GM12873 (cell line): ENCODE data around the gene TMEM239.

Experiments
- TF ChIP-seq, protein P1 (sequence below): IDR thresholded peaks from 2 replicates; pipeline ENCODE4 v1.5.1; 2012; ENCODE audit warnings: low read depth, mild to moderate bottlenecking, moderate library complexity, low read length, control low read depth; ENCODE audit not compliant: insufficient read depth; ENCODE audit errors: missing control alignments

The TMEM239 gene

DNA sequence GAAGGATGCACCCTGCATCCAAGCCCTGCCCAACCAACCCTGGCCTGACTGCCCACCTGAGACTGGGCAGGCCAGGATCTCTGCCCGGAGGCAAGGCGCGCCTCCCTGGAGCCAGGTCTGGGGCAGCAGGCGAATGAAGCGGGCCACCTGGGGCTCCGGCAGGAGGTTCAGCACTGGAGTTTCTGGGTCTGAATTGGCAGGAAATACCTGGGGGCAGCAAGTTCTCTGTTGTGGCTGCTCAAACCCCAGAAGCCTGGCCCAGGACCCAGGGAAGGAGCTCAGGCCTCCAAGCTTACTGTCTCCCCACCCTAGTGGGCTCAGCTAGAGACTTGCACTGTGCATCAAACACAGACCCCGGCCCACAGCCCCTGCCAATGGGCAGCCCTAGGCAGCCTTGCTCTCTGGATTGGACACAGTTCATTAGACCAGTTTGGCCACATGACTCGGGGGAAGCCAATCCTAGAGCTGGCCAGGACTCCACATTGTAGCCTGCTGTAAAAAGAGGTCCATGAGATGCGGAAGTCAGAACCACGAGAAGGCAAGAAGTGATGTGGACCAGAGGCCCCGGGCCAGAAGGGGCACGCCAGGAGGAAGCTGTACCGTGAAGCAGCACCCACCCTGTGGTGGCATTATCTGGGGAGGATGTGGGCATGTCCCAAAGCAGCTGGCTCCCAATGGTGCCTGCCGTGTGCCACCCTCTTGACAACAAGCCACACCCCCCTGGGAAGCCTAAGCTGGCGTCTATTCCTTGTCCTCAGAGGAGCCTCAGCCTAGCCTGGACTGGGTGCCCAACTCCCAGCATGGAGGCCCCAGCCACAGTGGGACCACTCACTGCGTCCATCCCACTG, 18.8 kb upstream of the TMEM239 start:
- TF ChIP-seq, protein P1, sequence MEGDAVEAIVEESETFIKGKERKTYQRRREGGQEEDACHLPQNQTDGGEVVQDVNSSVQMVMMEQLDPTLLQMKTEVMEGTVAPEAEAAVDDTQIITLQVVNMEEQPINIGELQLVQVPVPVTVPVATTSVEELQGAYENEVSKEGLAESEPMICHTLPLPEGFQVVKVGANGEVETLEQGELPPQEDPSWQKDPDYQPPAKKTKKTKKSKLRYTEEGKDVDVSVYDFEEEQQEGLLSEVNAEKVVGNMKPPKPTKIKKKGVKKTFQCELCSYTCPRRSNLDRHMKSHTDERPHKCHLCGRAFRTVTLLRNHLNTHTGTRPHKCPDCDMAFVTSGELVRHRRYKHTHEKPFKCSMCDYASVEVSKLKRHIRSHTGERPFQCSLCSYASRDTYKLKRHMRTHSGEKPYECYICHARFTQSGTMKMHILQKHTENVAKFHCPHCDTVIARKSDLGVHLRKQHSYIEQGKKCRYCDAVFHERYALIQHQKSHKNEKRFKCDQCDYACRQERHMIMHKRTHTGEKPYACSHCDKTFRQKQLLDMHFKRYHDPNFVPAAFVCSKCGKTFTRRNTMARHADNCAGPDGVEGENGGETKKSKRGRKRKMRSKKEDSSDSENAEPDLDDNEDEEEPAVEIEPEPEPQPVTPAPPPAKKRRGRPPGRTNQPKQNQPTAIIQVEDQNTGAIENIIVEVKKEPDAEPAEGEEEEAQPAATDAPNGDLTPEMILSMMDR = no peak

DNA sequence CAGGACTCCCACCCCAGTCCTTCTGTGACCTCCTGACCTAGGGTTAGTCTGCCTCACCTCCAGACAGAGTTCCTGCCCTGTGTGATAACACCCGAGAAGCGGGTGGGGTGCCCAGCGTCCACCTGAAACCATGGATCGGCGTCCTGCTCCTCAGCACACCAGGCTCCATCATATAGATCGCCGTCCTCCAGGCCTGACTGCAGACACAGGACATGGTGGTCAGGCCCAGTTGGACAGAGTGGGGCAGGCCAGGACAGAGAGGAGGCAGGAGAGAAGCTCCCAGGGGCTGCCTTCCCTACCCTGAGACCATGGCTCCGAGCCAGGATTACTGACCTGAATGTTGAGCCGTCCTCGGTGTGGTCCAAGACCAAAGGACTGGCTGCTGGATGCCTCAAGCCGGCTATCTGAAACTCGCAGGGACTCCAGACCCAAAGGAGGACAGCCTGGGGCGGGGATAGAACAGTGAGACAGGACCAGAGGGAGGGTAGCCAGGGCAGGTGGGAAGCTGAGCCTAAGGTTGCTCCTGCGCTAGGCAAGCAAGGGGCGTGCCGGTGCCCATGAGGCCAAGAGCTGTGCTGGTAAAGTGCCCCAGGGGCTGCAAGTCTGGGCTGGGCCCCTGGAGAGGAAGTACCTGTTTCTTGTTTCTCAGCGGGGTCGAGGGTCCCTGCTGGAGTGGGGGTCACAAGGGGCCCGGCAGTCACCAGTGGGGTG, 17.9 kb upstream of the TMEM239 start:
- TF ChIP-seq, protein P1 = no peak

DNA sequence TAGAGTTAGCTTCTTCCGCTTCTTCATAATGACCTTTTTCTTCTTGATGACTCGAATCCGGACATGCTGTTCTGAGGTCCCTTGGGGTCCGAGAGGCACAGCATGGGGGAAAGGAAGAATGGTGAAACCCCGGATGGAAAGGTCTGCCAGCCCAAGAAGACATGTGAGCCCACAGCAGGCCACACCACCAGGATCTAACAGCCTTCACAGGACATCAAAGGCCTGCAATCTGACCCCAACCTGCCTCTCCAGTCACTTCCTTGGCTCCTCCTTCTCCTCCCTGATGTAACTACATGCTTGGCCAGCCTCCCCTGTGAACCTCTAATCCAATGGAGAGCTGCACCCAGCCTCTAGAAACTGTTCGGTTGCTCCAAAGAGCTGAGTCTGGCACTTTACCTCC, 17.4 kb upstream of the TMEM239 start:
- TF ChIP-seq, protein P1 = no peak

DNA sequence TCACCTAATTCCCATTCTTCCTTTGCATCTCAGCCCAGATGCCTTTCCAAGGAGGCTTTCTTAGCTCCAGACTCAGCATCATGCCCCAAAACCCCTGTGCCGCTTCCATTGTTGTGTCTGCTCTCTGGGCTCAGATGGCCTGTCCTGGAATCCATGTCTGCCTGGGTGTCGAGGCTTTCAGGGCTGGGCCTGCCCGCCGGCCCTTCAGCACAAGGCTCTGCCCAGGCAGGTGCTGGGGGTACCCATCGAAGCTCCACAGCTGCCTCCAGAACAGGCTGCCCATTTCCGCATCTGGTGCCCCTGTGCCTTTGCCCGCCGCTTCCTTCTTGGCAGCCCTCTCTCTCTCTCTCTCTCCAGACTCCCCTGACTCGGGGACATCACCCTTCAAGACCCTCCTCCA, 16.9 kb upstream of the TMEM239 start:
- TF ChIP-seq, protein P1 = no peak

DNA sequence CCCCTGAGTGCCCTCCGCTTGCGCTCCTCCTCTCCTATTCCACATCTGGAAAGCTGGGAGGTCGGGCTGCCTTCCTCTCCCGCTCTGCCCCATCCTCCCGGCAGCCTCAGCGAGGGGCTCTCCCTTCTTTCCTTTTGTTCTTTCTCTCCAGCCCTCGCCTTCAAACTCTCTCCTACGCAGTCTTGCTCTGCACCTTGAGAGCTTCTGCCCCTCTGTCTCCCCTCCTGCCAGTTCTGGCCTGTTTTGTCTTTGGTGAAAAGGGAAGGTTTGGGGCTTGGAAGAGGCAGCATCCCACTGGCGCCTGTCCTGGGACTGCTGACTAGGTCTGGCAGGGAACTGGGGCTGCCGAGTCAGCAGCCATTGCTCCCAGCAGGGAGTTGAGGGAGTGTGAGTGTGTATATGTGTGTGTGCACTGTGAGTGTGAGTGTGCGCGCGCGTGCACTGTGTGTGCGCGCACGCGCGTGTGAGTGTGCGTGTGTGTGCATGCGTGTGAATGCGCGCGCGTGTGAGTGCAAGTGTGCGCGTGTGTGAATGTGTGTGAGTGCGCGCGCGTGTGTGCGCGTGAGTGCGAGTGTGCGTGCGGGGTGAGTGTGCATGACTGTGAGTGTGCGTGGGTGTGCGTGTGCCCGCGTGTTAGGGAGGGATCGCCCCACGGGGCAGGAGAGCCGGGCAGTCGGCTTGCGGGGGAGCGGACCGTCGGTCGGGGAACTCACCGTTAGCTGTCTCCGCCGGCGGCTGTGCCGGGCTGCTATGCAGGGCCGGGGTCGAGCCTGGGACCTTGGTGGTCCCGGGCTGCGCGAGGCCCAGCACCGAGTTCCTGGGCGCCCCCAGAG, 16.3 kb upstream of the TMEM239 start:
- TF ChIP-seq, protein P1 = no peak

DNA sequence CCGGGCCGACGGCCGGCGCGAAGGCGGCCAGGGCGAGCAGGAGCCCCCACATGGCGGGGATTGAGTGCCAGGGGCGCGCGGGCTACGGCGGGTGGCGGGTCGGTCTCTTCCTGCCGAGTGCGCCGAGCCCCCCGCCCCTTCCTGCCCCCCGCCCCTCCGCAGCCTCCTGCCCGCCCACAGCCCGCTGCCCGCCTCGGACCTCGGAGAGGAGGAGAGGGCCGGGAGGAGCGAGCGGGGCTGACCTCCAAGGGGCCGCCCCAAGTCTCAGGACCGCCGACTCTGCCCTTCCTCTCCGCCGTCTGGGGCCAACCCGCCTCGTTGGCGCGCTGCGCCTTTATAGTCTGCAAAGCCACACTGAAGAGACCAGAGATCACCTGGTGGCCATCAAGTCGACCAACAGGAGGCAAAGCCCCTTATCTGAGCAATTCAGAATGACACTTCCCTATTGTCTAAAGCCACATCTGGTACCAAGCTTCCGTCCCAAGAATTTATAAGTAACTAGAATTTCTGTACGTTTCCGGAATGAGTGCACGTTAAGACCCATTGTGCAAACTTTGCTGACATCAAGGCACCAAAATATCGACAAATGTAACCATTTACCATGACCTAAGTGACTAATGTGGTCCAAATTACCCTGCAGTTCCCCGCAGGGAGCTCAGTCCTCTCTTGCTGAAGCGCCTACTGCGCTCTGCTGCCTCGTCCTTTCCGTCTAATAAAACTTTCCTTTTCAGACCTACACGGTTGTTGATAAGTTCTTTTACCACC, 15.5 kb upstream of the TMEM239 start, which contains the start of gene CPXM1:
Gene CPXM1 (minus strand): TSS at position 107 of the 765 bp plus-strand sequence. CDS start 55 bp downstream, at position 52.
- TF ChIP-seq, protein P1 = peak; percentile 8
